Stimulated activated naive CD4-positive, alpha-beta T cell (primary cell): ENCODE results near the gene TMEM164.
"Not testable (repeated sequence)": the region's sequence is repeated elsewhere in the genome, so short reads cannot be mapped to it uniquely, and the experiment has no call there.

Experiments used
- DNase-seq, 6 experiments: peaks; one replicate each; lab custom pipeline; 2025; lab: John Stamatoyannopoulos, UW

TMEM164 gene

DNA sequence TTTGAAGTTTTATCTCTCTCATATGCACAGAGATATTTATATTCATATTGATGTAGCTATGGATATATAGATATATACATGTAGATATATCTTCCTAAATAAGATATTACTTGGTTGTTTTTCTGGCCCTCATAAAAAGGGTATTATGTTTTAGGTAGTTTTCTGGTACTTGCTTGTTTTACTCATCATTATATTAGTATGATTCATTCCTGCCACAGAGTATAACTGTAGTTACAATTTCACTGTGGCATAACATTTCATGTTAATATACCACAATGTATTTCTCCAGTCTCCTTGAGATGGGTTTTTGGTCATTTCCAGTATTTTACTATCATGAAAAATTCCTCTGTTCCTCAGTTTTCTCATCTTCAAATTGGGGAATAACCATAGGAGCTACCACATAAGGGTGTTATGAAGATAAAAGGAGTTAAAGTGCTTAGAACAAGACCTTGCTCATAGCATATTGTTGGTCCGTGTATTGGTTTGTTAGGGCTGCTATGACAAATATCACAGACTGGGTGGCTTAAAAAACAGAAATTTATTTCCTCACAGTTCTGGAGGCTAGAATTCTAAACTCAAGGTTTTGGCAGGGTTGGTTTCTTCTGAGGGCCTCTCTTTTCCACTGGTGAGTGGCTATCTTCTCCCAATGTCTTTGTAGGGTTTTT, 129.7 kb downstream of the TMEM164 start:
- no peak for DNase-seq

DNA sequence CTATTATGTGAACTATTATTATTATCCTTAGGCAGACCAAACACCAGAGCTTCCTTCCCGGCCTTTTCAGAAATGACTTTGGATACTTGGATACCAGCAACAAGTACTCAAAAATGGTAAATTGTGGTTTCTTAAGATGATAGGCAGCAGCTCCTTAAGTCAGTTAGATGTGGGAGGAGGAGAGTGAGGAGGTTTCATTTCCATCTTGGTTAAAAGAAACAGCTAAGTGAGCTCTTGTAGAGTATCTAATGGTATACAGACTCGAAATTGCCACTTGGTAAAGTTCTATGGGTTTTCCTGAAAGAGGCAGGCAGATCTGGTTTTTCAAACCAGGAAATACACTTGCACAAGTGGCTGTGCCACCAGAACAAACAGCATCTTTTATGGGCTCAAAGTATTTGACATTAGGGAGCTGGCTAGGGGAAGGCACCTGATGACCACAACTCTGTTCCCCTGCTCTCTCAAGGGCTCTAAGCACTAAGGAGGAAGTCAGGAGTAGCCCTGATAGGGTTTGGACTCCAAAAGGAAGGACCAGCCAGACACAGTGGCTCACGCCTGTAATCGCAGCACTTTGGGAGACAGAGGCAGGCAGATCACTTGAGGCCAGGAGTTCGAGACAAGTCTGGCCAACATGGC, 130.9 kb downstream of the TMEM164 start:
- no peak for DNase-seq

DNA sequence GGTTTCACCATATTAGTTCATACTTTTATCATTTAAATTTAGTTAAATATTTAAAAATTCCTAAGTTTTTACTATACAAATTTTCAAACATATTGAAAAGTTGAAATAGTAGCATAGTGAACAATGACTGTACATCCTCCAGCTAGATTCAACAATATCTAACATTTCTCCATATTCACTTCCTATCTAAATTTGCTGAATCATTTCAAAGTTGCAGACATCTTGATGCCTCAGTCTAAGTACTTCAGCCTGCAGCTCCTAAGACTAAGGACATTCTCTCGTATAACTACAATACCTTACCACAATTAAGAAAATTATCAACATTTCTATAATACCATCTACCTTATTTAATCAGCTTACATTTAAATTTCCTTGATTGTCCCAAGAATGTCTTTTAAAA, 132.7 kb downstream of the TMEM164 start:
- DNase-seq = no peak

DNA sequence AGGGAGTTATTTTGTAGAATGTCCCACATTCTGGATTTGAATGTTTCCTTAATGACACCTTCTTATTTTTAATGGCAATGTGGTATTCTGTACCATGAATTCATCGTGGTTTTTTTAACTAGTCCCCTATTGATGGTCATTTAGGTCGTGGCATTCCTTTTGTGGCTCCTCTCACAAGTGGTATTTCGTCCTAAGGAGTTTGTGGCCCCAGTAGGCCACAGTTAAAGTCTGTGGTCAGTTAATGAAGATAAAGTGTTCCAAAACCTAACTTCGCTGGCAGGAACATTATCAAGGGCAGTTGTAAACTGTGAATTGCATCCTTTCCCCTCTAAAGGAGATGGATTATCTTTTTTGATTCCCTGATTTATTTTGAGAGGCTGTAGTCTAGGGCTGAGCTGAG, 133.2 kb downstream of the TMEM164 start:
- no peak for DNase-seq

DNA sequence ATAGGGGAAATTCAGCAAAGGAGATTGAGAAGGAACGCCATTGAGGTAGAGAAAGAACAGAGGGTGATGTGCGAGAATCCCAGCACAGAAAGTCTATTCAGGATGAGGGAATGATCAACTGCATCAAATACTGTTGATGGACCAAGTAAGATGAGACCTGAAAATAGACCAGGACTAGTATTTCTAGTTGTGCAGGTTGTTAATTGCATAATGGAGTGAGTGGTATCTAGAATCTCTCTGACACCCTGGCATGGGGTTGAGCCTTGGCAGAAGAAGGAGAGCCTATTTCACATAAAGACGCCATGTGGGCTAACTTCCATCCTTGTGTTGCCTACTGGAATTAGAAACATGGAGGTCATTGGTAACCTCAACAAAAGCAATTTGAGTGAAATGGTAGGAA, 135.6 kb downstream of the TMEM164 start:
- no peak for DNase-seq

DNA sequence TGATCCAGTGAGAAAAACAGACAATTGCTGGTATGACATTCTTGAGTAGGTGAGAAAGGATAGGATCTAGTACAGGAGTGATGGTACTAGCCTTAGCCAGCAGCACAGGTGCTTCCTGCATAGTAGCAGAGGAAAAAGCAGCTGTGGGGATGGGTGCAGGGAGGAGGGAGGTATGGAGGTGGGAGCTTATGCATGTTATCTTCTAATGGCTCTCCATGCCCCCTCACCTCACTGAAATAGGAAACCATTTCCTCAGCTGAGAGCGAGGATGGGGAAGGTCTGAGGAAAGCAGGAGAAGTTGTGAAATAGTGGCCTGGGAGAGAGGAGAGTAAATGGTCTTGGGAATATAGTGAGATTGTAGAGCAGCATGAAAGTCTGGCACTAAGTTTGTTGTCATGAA, 136.3 kb downstream of the TMEM164 start:
- no peak for DNase-seq

DNA sequence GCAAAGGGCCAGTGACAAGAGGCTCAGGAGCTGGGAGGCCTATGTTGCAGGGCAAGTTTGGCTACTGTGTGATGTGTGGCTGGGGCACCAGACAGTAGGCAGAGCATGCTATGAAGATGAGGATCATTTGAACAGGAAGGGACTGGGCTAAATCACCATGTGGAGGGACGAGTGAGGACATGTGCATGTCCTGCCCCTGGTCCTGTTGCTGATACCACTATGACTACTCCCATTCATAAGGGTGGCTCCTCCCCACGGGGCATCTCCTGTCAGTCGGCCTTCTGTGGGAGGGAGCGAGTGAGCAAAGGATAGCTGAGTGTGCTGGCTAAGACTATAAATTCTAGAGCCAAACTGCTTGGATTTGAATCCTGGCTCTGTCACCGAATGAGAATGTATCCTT, 139.2 kb downstream of the TMEM164 start:
- DNase-seq = no peak

DNA sequence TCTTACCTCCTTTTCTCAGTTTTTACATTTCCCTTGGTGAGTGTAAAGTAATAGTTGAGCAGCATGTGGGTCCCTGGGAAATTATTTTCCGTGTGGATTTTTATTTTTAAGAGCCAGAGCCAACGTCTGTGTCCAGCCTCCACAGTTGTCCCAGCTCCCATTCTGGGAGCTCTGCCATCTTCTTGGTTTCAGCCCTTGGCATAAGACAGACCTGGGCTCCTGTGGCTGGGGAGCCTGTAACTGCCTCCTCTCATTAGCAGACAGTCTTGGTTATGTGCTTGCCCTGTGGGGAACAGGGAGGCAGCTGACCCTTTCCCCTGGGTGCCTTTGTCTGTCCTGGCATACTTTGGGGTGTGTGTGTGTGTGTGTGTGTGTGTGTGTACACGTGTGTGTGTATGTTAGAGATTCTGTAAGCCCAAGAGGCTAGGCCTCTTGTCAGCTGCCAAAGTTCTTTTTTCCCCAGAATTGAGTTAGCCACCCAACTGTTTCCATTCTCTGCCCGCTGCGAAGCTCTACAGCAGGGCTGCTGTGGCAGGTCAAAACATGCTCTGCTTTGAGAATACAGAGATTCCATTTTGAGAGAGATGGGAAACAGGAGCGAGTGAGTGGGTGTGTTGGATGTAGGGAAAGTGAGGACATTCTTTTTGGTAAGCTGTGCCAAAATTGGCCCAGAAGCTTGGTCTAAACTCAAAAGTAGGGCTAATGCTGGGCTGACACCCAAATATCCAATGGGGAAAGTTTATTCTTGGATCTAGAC, 140.7 kb downstream of the TMEM164 start:
- DNase-seq = no peak

DNA sequence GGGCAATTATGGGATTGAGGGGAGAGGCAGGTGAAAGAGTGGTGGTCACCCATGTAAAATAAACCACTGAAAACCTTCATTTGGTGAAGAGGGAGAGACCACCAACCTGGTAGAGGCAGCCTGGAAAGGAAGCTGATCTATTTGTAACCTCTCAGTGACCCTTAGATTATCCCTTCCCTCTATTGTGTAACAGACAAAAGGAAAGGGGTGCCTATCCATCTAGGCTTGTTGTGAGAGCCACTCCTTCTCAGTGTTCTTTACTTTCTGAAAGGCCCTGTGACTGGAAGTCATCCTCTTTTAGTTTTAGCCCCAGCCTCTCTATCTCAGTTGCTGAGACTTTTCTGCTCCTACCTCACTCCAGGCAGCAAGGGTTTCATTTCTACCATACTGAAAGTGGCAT, 142.4 kb downstream of the TMEM164 start:
- DNase-seq = no peak

DNA sequence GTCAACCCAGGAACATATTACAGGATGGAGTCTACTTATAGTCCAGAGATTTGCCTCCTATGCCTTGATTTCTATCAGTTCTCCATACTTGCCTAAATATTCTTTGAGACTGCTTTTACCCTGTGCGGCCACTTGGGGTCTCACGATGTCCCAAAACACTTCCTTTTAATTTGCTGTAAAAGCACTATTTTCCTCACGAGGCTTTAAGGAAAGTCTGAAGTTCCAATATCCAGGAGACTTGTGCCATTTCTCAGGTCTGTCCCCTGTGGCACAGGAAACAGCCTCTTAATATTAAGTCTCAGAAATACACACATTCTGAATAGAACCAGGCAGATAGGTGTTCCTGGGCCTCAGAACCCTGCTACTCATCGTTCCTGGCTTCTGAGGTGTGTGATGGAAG, 142.9 kb downstream of the TMEM164 start:
- peak in 2 of 6 experiments; percentile 15 to 24 for DNase-seq

DNA sequence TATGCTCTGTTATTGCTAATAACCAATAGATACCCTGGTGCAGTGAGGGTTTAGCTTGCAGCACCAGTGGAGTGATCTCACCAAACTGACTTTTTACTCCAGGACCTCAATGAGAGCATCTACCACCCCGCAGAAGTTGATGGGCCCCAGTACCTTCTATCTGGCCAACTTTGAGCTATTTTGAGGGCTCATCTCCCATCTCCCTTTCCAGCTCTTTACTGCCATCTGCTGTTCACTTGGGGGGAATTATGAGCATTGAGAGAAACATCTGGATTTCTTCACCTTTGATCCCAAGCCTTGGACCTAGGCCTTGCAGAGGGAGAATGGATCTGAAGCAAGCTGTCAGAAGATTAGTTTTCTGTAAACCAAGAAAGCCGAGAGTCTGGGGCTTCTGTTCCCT, 143.6 kb downstream of the TMEM164 start:
- DNase-seq = peak in 2 of 6 experiments; percentile 36

DNA sequence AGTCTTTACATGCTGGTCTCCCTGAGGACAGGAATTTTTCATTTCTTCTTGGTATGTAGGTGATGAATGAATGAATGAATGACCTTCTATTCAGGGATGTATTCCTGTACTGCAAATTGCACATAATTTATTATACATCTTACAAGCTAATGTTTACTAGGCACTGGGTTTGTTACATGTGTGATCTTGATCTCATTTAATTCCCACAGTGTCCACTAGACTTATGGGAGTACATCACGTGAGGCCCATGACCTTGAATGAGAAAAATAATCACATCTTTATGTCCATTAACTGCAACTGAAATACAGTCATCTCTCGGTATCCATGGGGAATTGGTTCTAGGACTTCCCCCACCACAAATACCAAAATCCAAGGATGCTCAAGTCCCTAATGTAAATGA, 150.3 kb downstream of the TMEM164 start:
- no peak for DNase-seq

DNA sequence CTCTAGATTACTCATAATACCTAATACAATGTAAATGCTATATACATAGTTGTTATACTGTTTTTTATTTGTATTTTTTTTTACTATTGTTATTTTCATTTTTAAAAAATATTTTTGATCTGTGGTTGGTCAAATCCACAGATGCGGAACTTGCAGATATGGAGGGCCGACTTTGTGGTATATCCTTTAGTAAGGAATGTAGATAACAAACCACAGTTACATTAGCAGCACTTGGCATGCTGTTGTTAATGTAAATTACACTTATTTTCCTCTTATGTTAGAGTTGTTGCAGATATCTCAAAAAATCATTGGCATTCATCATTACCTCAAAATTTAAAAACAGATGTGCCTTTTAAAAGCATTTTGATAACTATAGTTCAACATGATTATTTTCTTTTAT, 151.0 kb downstream of the TMEM164 start:
- no peak for DNase-seq

DNA sequence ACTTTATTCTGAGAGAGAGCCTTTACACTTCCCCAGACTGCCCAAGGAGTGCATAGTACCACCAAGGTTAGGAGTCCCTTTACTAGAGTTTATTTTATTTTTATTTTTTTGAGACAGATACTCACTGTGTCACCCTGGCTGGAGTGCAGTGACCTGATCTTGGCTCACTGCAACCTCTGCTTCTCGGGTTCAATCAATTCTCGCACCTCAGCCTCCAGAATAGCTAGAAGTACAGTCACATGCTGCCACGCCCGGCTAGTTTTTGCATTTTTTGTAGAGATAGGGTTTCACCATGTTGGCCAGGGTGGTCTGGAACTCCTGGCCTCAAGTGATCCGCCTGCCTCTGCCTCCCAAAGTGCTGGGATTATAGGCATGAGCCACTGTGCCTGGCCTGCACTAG, 151.4 kb downstream of the TMEM164 start:
- DNase-seq = not testable (repeated sequence)

DNA sequence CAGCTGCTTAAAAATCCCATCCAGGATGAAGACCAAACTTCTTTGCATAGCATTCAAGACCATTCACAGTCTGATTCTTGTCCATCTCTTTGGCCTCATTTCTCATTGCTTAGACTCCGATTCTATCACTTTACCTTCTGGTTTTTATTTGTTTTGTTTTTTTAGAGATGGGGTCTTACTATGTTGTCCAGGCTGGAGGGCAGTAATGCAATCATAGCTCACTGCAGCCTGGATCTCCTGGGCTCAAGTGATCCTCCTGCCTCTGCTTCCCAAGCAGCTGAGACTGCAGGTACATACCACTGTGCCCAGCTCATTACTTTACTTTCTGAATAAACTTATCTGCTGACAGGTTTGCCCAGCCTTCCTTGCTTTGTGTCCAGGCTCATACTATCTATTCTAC, 152.8 kb downstream of the TMEM164 start:
- no peak for DNase-seq

DNA sequence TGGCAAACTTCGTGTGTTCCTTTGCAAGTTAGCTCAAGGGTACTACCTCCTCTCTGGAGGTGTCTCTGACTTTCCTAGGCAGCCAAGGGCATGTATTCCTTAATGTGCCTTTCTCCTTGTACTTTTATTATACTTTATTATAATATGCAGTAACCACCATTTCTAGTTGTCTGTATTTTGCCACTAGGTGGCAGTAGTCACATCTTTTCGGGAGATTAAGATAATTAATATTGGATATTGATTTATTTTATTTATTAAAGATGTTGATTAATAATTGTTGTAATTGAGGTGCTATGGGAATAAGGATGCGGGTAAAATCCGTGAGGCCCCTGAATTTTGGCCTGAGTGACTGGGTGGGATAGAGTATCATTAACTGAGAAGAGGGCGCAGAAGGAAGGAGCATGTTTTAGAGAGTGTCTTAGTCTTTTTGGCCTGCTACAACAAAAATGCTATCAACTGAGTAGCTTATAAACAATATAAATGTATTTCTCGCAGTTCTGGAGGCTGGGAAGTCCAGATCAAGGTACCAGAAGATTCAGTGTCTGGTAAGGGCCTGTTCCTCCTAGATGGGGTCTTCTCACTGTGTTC, 153.3 kb downstream of the TMEM164 start:
- peak in 2 of 6 experiments; percentile 19 to 39 for DNase-seq

DNA sequence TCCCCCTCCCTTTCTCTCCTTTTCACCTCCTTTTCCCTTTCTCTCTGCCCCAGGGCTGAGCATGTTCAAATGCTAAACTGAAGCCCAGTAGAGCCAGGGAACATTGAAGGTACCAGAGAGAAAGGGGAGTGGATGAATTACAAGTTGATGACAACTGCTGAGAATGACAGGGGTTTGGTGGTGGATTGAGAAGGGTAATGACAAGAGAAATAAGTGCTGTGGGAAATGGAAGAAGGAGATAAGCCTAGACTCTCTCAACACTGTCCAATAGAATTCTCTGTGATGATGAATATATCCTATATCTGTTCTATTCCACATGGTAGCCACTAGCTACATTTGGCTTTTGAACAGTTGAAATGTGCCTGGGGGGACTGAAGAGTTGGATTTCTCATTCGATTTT, 154.5 kb downstream of the TMEM164 start:
- DNase-seq = no peak

DNA sequence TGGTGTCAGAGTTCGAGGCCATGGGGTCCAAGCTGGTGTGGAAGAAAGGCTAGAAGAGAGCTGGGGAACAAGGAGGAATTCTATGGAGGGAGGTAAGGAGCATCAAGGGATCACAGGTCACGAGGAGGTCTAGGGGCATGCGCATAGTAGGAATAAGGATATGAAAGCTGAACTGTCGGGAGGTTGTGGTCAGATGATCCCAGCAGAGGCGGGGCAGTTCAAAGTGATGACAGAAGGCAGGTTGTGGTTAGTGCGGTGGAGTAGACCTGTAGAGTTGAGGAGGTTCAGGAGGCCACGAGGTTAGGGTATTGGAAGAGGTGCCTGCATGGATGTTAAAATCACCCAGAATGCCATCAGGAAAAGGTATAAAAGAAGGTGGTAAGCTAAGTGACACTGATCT, 156.3 kb downstream of the TMEM164 start:
- DNase-seq = no peak

DNA sequence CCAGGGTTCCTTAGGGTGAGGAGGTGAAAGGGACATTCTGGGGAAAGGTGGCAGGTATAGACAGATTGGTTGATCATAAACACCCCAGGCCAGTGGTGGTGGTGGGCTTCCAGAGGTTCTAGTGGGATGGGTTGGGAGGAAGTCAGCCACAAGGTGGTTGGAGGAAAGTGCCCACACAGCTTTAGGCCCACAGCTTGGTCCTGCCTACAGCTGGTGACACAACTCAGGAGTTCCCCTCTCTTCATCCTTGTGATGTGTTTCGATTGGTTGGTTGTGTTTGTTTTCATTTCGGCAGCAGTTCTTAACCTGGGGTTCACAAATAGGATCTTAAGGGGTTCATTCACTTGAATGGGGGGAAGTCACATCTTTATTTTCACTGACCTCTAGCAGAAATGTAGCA, 157.0 kb downstream of the TMEM164 start:
- DNase-seq = no peak

DNA sequence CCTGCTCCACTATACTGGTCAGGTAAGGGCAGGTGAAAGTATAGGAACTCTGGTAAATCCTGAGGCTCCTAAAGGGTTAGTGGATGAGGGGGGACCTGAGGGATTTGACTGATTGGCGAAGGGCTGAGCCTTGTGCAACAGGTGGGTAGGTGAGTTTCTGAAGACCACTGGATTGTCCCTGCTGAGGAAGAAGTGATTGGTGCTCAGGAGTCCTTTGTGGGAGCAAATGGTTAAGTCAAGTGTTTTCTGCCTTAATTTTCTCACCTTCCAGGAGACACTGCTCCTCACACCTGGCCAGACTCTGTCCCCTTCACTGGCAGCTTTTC, 158.4 kb downstream of the TMEM164 start:
- no peak for DNase-seq

DNA sequence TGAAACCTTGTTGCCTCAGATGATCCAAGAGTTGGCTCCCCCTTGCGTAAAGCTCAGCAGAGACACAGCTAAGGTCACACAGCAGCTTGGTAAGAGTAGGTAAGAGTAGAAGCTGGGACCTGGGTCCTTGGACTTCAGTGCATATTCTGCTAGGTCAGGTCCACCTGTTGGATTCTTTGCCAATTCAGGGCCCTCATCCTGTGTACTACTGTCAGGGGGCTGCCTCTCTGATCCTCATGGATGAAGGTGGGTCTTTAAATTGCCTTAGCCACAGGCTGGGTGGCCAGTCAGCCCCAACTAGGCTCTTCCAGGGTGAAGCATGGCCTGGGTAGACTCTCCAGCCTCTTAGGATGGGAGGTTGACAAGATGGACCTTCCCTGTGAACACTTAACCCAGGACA, 159.2 kb downstream of the TMEM164 start:
- DNase-seq = no peak

DNA sequence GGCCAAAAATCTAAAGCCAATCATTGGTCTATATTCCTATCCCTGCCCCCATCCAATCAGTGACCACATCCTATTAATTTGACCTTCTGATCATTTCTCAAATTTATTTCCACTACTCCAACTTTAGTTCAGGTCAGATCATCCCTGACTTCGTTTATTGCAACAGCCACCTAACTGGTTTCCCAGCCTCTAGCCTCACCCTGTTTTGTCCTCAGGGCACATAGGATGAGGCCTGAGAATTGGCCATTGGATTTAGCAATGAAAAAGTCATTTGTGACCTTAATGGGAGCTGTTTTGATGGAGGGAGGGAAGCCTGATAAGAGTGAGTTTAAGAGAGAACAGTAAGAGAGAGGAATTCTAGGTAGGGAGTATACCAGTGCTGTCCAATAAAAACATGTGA, 160.0 kb downstream of the TMEM164 start:
- no peak for DNase-seq

DNA sequence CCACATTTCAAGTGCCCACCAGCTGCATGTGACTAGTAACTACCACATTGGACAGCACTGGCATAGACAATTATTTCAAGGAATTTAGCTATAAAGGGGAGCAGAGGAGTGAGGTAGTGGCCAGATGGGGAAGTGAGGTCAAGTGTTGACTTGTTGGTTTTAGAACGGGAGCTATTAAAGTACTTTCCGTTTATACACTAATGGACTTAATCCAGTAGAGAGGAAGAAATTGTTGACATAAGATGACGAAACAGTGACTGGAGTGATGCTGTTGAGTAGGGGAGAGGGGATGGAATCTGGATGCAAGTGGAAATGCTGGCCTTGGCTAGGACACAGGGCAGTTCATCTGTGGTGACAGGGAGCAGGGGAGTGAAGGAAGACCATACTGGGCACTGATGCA, 160.6 kb downstream of the TMEM164 start:
- no peak for DNase-seq
